Ectodermal cell (in vitro differentiated cells): ENCODE data around the gene ABCA5.

Source experiments
- H3K27ac ChIP-seq: 2 replicates; pipeline ENCODE4 v1.7.0; 2013; ENCODE audit warnings: mild to moderate bottlenecking, low read depth, low read length; ENCODE audit not compliant: insufficient read depth, poor library complexity, severe bottlenecking
- H3K27me3 ChIP-seq: 2 replicates; pipeline ENCODE4 v1.7.0; 2013; ENCODE audit warnings: mild to moderate bottlenecking, low read length; ENCODE audit not compliant: insufficient read depth, control insufficient read depth, poor library complexity, severe bottlenecking
- H3K36me3 ChIP-seq: one replicate; pipeline ENCODE4 v1.7.0; 2013; ENCODE audit warnings: low read length; ENCODE audit not compliant: control insufficient read depth, insufficient read depth
- H3K4me1 ChIP-seq: one replicate; pipeline ENCODE4 v1.7.0; 2013; ENCODE audit warnings: low read length; ENCODE audit not compliant: control insufficient read depth, insufficient read depth
- H3K4me3 ChIP-seq: 2 replicates; pipeline ENCODE4 v1.7.0; 2013; ENCODE audit warnings: low read depth, low read length, control low read depth; ENCODE audit not compliant: insufficient read depth
- H3K9me3 ChIP-seq: 2 replicates; pipeline ENCODE4 v1.7.0; 2013; ENCODE audit warnings: mild to moderate bottlenecking, low read length, moderate library complexity; ENCODE audit not compliant: control insufficient read depth
- WGBS, 2 experiments: methylation state at CpG; one replicate each; pipeline ENCODE4 v1.1.7; 2013; ENCODE audit warnings: missing lambda C conversion rate in 2 of 2; 5-methylcytosine and 5-hydroxymethylcytosine counted together

Gene ABCA5

DNA sequence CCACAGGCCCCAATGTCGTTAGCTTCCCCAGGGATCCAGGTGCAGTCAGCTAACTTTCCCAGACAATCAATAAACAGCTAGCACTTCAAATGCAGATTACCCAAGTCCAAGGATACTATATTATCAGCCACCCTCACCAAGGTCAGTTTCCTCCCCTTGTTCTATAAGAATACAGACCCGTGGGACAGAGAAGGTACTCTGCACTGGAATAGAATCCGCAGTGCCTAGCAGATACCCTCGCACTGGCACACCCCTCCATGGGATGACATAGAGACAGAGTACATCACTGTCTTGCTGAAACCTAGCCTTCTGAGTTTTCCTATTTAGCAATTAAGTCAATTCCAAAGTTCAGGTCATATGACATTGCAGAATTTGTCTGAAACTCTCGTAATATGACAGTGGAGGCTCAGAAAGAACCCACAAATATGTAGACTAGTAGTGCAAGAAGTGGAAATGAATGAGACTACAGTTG is 58.4 kb downstream of the ABCA5 start:
- no peaks in the 10 kb centered on the region for H3K4me1 ChIP-seq
- H3K9me3 ChIP-seq: no peaks in the 10 kb centered on the region
- H3K27me3 ChIP-seq: no peaks in the 10 kb centered on the region
- 89 to 91% methylated on average over 5 of the region's 5 CpGs for WGBS, 2 experiments
- H3K27ac ChIP-seq: no peak overlapping the region
- no peak overlapping the region for H3K4me3 ChIP-seq
- no peaks in the 10 kb centered on the region for H3K36me3 ChIP-seq

DNA sequence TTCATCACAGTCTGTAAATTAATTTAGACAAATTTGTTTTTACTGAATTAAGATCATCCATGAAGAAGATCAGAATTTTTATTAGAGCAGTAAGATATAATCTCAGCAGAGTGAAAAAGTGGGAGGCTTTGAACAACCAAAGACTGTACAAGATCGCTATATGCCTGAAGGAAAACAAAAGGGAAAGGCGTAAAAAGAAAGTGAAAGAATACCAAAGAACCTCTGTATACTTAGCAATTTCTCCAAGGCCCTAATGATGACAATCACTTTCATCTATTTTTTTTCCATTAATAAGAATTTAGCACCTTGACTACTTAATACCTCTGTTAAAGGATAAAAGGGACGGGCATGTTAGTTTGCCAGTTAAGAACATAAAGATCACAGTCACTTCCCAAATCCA is 59.7 kb downstream of the ABCA5 start:
- Histone ChIP-seq H3K27me3 (no peaks in the 10 kb centered on the region), H3K4me1 (no peaks in the 10 kb centered on the region), H3K36me3 (no peaks in the 10 kb centered on the region), H3K9me3 (no peaks in the 10 kb centered on the region), H3K4me3 (no peak overlapping the region), H3K27ac (no peak overlapping the region)
- WGBS, 2 experiments: 90 to 94% methylated on average over 3 of the region's 3 CpGs

DNA sequence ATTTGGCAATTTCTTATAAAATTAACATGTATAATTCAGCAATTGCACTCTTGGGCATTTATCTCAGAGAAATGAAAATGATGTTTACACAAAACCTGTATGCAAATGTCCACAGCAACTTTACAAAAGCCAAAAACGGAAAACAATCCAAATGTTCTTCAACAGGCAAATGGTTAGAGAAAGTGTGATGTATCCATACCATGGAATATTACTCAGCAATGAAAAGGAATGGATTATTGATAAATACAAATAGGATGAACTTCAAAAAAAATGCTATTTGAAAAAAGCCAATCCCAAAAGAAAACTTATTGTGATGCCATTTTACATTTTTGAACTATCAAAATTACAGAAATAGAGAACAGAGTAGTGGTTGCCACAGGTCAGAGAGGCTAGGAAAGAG is 61.1 kb downstream of the ABCA5 start:
- Histone ChIP-seq H3K36me3 (no peaks in the 10 kb centered on the region), H3K4me3 (no peak overlapping the region), H3K27ac (no peak overlapping the region), H3K9me3 (no peaks in the 10 kb centered on the region), H3K4me1 (no peaks in the 10 kb centered on the region), H3K27me3 (no peaks in the 10 kb centered on the region)
- WGBS, 2 experiments: 43 to 100% methylated on average over 1 of the region's 1 CpG

DNA sequence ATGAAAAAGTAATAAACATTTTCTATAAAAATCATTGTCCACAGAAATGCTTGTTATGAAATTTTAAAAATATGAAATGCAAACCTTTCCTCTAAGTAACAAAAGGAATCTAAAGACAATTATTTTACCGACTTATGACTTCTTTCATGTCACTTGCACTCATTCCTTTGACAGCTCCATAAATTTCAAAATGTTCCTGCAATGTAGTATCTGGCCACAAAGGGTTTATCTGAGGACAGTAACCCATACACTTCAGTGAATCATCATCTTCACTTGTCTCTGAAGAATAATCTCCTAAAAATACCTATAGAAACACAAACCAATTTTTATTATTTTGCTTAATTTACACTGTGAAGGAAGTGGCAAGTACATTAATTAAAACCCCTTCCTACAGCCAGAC is 72.7 kb downstream of the ABCA5 start:
- Histone ChIP-seq H3K36me3 (no peaks in the 10 kb centered on the region), H3K27ac (no peak overlapping the region), H3K4me3 (no peak overlapping the region), H3K9me3 (no peaks in the 10 kb centered on the region), H3K27me3 (no peaks in the 10 kb centered on the region), H3K4me1 (no peaks in the 10 kb centered on the region)
- 86 to 88% methylated on average over 1 of the region's 1 CpG for WGBS, 2 experiments

DNA sequence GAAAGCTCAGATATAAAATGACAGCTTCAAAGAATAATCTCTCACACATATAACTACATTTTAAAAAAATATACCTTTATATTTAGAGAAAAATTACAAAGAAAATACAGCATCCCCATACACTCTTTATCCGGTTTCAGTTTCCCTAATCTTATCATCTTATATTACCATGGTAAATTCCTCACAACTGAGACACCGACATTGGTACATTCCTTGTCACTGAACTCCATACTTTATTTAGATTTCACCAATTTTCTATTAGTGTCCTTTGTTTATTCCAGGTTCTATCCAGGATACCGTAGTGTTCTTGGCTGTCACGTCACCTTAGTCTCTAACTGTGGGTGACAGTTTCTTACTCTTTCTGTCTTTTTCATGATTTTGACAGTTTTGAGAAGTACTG is 76.3 kb downstream of the ABCA5 start:
- Histone ChIP-seq H3K27me3 (no peaks in the 10 kb centered on the region), H3K9me3 (no peaks in the 10 kb centered on the region), H3K36me3 (no peaks in the 10 kb centered on the region), H3K4me1 (no peaks in the 10 kb centered on the region), H3K27ac (no peak overlapping the region), H3K4me3 (no peak overlapping the region)
- 90 to 95% methylated on average over 4 of the region's 4 CpGs for WGBS, 2 experiments

DNA sequence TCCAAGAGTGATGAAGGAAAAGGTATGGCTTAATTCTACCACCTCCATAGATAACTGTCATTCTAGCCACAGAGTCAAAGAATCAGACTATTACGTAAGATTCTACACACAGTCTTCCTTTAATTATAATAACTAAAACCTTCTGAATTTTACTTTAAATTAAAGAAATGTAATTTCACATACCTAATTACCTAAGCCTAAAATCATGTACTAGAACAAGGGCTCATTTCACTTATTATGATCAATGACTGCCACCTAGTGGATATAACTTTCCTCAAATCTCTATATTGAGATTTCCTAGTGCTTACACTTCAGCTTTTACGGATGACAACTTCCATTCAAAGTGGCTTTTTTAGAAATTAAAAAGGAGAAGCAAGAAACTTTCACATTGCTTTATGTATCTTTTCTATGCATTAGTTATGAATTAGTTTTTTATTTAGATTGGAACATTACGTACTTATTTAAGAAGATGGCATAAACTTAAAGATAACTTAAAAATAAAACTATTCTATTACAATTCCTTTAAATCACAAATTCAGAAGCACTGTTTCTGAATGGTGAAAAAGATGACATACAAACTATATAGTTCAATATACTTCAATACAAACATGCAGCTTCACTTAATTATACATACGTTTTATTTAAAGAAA is 80.1 kb downstream of the ABCA5 start:
- H3K9me3 ChIP-seq: no peaks in the 10 kb centered on the region
- 71 to 84% methylated on average over 1 to 3 of the region's 4 CpGs for WGBS, 2 experiments

DNA sequence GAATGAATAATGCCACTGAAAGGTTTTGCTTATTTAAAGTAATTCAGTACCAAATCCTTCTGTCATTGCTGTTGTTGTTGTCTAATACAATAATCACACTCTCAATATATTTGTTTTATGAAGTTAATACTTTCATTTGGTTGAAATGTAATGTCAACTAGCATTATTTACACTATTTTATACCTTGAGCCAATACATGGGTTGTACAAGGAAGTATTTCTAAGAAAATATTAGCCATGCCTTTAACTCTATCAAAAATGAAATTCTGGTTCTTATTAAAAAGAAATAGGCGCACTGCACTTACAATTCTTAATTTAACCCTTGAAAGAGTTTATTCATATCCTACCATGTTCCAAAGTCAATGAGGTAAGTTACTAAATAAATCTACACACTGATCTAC is 80.7 kb downstream of the ABCA5 start:
- Histone ChIP-seq H3K27ac (no peak overlapping the region), H3K36me3 (no peaks in the 10 kb centered on the region), H3K4me1 (no peaks in the 10 kb centered on the region), H3K9me3 (no peaks in the 10 kb centered on the region), H3K4me3 (no peak overlapping the region), H3K27me3 (no peaks in the 10 kb centered on the region)
- WGBS, 2 experiments: 71 to 85% methylated on average over 1 of the region's 1 CpG

More for the DNA sequence above, 80.1 kb downstream of the ABCA5 start:
- H3K27me3 ChIP-seq: no peaks in the 10 kb centered on the region
- no peaks in the 10 kb centered on the region for H3K4me1 ChIP-seq
- H3K27ac ChIP-seq: no peak overlapping the region
- no peak overlapping the region for H3K4me3 ChIP-seq
- H3K36me3 ChIP-seq: no peaks in the 10 kb centered on the region

DNA sequence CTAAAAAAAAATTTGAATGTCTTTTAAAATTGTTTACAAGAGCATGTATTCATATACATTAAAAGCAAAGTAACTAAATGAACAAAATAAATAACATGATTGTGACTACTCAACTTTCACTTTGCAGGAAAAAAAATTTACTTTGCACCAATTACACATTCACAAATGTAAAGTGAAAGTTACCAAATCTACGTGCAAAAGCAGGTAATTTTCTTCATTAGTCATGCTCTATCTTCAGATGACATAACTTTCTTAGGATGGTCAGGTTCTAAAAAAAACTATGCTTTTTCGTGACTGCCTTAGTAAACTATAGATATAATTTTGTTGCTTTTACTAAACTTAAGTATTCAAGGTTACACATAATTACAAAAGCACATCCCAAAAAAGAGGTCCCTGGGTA is 81.3 kb downstream of the ABCA5 start:
- no peaks in the 10 kb centered on the region for H3K9me3 ChIP-seq
- H3K27ac ChIP-seq: no peak overlapping the region
- H3K36me3 ChIP-seq: no peaks in the 10 kb centered on the region
- H3K4me3 ChIP-seq: no peak overlapping the region
- no peaks in the 10 kb centered on the region for H3K4me1 ChIP-seq
- H3K27me3 ChIP-seq: no peaks in the 10 kb centered on the region
- 100% methylated on average over 1 of the region's 2 CpGs; no CpG with 5 or more reads in 1 of the 2 experiments for WGBS, 2 experiments

DNA sequence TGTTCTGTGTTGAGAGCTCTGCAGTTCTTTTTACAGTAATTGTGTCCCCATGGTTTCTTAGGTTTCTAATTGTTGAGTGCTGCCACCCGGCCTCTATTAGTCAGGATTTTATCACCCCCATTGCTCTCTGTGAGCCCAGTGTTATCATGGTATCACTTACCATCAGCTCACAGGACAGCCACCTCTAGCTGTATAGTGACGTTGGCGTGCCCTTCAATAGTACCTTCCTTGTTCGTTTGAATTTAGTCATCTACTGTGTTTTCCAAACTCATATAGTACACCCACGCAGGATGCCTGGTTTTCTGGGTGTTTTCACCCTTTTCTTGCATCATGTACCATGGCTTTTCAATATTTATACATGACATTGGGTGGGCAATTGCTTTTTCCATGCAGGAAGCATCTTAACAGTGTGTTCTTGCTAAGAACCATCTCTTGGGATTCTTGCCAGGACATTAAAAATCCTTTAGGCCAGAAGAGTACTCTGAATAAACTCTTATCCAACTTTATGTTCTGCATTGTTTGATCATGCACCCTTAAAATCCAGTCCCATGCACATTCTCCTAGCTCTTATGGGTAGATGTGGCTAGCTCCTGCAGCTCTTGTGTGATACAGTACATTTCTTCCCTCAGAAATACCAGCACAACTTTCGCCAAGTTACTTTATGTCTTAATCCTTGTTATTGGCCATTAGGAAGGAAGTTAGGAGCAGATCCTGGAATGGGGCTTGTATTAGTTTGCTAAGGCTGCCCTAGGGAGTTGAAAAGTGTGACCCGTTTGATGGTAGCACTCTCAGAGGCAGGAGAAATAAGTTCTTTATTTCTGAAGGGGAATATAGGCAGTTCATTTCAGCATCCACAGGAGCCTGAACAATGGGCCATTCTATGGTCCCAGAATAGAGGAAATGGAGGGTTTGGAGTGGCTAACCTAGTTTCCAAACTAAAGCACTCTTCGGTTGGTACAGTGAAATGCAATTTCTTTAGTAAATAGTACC is 87.0 kb downstream of the ABCA5 start:
- WGBS, 2 experiments: 95% methylated on average over 8 of the region's 8 CpGs
- Histone ChIP-seq H3K4me1 (no peaks in the 10 kb centered on the region), H3K9me3 (no peaks in the 10 kb centered on the region), H3K36me3 (no peaks in the 10 kb centered on the region), H3K27ac (no peak overlapping the region), H3K4me3 (no peak overlapping the region), H3K27me3 (no peaks in the 10 kb centered on the region)

DNA sequence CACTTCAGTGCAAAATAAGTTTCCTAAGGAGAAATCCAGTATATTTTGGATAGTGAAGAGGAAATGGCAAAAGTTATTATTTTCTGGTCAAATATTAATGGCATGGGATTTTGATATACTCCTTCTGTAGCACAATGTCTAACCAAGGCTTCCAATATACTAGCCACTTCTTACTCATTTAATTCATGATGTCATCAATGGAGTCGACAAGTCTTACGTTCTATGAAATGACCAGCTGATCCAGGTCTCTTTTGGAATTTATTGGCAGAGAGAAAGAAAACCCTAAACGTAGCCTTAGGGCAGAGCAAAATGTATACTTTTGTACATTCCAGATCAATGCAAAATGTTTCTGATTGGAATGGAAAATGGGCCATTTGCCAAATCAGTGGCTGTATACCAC is 90.0 kb downstream of the ABCA5 start:
- H3K27me3 ChIP-seq: no peaks in the 10 kb centered on the region
- WGBS, 2 experiments: 98% methylated on average over 3 of the region's 3 CpGs

More for the DNA sequence above, 90.0 kb downstream of the ABCA5 start:
- no peaks in the 10 kb centered on the region for H3K4me1 ChIP-seq
- no peak overlapping the region for H3K27ac ChIP-seq
- H3K4me3 ChIP-seq: no peak overlapping the region
- H3K36me3 ChIP-seq: no peaks in the 10 kb centered on the region
- H3K9me3 ChIP-seq: no peaks in the 10 kb centered on the region
